Measurements from ENCODE around the gene ASB1.
"Not testable (repeated sequence)": the region's sequence is repeated elsewhere in the genome, so short reads cannot be mapped to it uniquely, and the experiment has no call there.

ASB1 gene

GRCh38 chr2:238441262-238442114 lies 14.8 kb downstream of the ASB1 start:
- DNase-seq (ENCODE audit: low read depth in 2 of 2, low spot score in 1 of 2): no peak

- not testable (repeated sequence) for DNase-seq (ENCODE audit: low read depth in 2 of 2, low spot score in 1 of 2)
Observed at GRCh38 chr2:238442257-238442656, 15.5 kb downstream of the ASB1 start.

GRCh38 chr2:238444242-238444641 lies 17.5 kb downstream of the ASB1 start:
- DNase-seq (ENCODE audit: low read depth in 2 of 2, low spot score in 1 of 2): no peak

GRCh38 chr2:238445409-238446190 lies 18.9 kb downstream of the ASB1 start:
- DNase-seq (ENCODE audit: low read depth in 2 of 2, low spot score in 1 of 2): no peak

- DNase-seq (ENCODE audit: low read depth in 2 of 2, low spot score in 1 of 2): no peak
Observed at GRCh38 chr2:238446371-238446770, 19.6 kb downstream of the ASB1 start.

GRCh38 chr2:238448031-238448955 lies 21.6 kb downstream of the ASB1 start:
- no peak for DNase-seq (ENCODE audit: low read depth in 2 of 2, low spot score in 1 of 2)

GRCh38 chr2:238449241-238449640 lies 22.5 kb downstream of the ASB1 start:
- DNase-seq (ENCODE audit: low read depth in 2 of 2, low spot score in 1 of 2): no peak

- no peak for DNase-seq (ENCODE audit: low read depth in 2 of 2, low spot score in 1 of 2)
Observed at GRCh38 chr2:238449909-238450417, 23.2 kb downstream of the ASB1 start.

GRCh38 chr2:238450440-238450861 lies 23.7 kb downstream of the ASB1 start:
- no peak for DNase-seq (ENCODE audit: low read depth in 2 of 2, low spot score in 1 of 2)

GRCh38 chr2:238453842-238454241 lies 27.1 kb downstream of the ASB1 start:
- DNase-seq (ENCODE audit: low read depth in 2 of 2, low spot score in 1 of 2): no peak

- no peak for DNase-seq (ENCODE audit: low read depth in 2 of 2, low spot score in 1 of 2)
Observed at GRCh38 chr2:238456449-238456848, 29.7 kb downstream of the ASB1 start.

GRCh38 chr2:238456970-238457926 lies 30.5 kb downstream of the ASB1 start:
- DNase-seq (ENCODE audit: low read depth in 2 of 2, low spot score in 1 of 2): no peak

GRCh38 chr2:238457927-238458324 lies 31.2 kb downstream of the ASB1 start:
- no peak for DNase-seq (ENCODE audit: low read depth in 2 of 2, low spot score in 1 of 2)

GRCh38 chr2:238458651-238459050 lies 31.9 kb downstream of the ASB1 start:
- DNase-seq (ENCODE audit: low read depth in 2 of 2, low spot score in 1 of 2): no peak

- no peak for DNase-seq (ENCODE audit: low read depth in 2 of 2, low spot score in 1 of 2)
Observed at GRCh38 chr2:238459081-238459629, 32.4 kb downstream of the ASB1 start.

- no peak for DNase-seq (ENCODE audit: low read depth in 2 of 2, low spot score in 1 of 2)
Observed at GRCh38 chr2:238461051-238461450, 34.3 kb downstream of the ASB1 start.

GRCh38 chr2:238461491-238461890 lies 34.8 kb downstream of the ASB1 start:
- no peak for DNase-seq (ENCODE audit: low read depth in 2 of 2, low spot score in 1 of 2)

GRCh38 chr2:238461916-238462315 lies 35.2 kb downstream of the ASB1 start:
- DNase-seq (ENCODE audit: low read depth in 2 of 2, low spot score in 1 of 2): no peak

GRCh38 chr2:238462782-238463396 lies 36.2 kb downstream of the ASB1 start:
- no peak for DNase-seq (ENCODE audit: low read depth in 2 of 2, low spot score in 1 of 2)

Data from stimulated activated CD8-positive, alpha-beta memory T cell treated with anti-CD3 and anti-CD28 coated beads, Interleukin-4, amount 100 ng/mL, for 1 hour (primary cell).